ENCODE results near the gene ARHGEF3. TPM values are rescaled to one million over a fixed set of nuclear protein-coding genes. Genes with fewer than 3 reads are reported as not detected.

The ARHGEF3 gene
- total RNA-seq, 1 experiment from 2014 or later, result 4.4 TPM

- H2BK20ac ChIP-seq (ENCODE audit: low read depth, low read length, poor library complexity, severe bottlenecking), result no peak overlapping the region
- H4K20me1 ChIP-seq (ENCODE audit: control insufficient read depth, insufficient read depth, insufficient read length), result no peaks in the 10 kb centered on the region
- H2BK15ac ChIP-seq (ENCODE audit: low read depth, low read length), result no peak overlapping the region
- no peak overlapping the region for H4K5ac ChIP-seq (ENCODE audit: insufficient read length, low read depth, low read length)
- H4K8ac ChIP-seq (replicated peaks; ENCODE audit: insufficient read length, low read depth, low read length), result no peak overlapping the region
- no peak overlapping the region for H2BK5ac ChIP-seq (ENCODE audit: insufficient read length, low read length)
- H4K91ac ChIP-seq (ENCODE audit: insufficient read length, low read depth, low read length), result no peak overlapping the region
- H3K36me3 Mint-ChIP-seq (ENCODE audit: insufficient read depth in 1 of 3, low read depth in 3 of 3), result peaks cover 0 to 8% (median 4%) of the 10 kb centered on the region in 3 experiments; a peak in 2 of 7 replicates
- no peaks in the 10 kb centered on the region for H3K79me1 ChIP-seq (ENCODE audit: insufficient read depth, low read depth, low read length, poor library complexity, severe bottlenecking)
- no peak overlapping the region for H3K4me2 ChIP-seq (ENCODE audit: insufficient read depth, insufficient read length, low read length)
- no peak overlapping the region for H3K27ac Mint-ChIP-seq
- H3K27me3 Mint-ChIP-seq (ENCODE audit: low read depth), result peaks cover 18% of the 10 kb centered on the region
- DNase-seq, result no peak
- no peak overlapping the region for H2AK5ac ChIP-seq (ENCODE audit: insufficient read length, low read length)
- no peaks in the 10 kb centered on the region for H3K4me1 ChIP-seq (ENCODE audit: insufficient read depth, low read length)
- H3K23ac ChIP-seq (ENCODE audit: insufficient read length, low read depth, low read length), result no peak overlapping the region
- H3K9me3 ChIP-seq (ENCODE audit: control insufficient read depth, low read depth, low read length), result no peaks in the 10 kb centered on the region
- no peak overlapping the region for H3K56ac ChIP-seq (ENCODE audit: insufficient read length, low read depth, low read length)
- no peak overlapping the region for H3K18ac ChIP-seq (ENCODE audit: insufficient read length, low read depth, low read length)
- no peaks in the 10 kb centered on the region for H3K27me3 ChIP-seq (ENCODE audit: insufficient read depth, low read length)
- no peaks in the 10 kb centered on the region for H3K23me2 ChIP-seq (ENCODE audit: insufficient read length, low read depth, low read length, poor library complexity, severe bottlenecking)
- H3K9ac ChIP-seq (ENCODE audit: extremely low read depth, insufficient read length, low read length), result no peak overlapping the region
- no peak overlapping the region for H3T11ph ChIP-seq (ENCODE audit: low read length)
- H3K9me3 Mint-ChIP-seq, result peaks cover 7 to 9% of the 10 kb centered on the region in 2 experiments; a peak in 3 of 5 replicates
- H3K27ac ChIP-seq (ENCODE audit: insufficient read length, low read depth, low read length), result no peak overlapping the region
- H3K4me1 Mint-ChIP-seq, result peaks cover 25 to 28% of the 10 kb centered on the region in 2 experiments
- no peak overlapping the region for H2BK12ac ChIP-seq (ENCODE audit: insufficient read length, low read depth, low read length)
- no peak overlapping the region for H2AFZ ChIP-seq (ENCODE audit: low read length)
- TF ChIP-seq CTCF (conservative IDR thresholded peaks at IDR 0.05), result no peak
- no peak overlapping the region for H3K14ac ChIP-seq (ENCODE audit: insufficient read depth, low read length)
- no peak overlapping the region for H3K4me3 Mint-ChIP-seq
- no peaks in the 10 kb centered on the region for H3K79me2 ChIP-seq (ENCODE audit: insufficient read depth, low read length)
- H3K4ac ChIP-seq (ENCODE audit: low read depth, low read length), result no peak overlapping the region
- whole genome bisulfite sequencing (ENCODE audit: extremely low coverage, insufficient read length, low lambda C conversion rate), result no CpG with 5 or more reads among the region's 3 CpGs
- H2BK120ac ChIP-seq (ENCODE audit: low read depth, low read length, poor library complexity, severe bottlenecking), result no peak overlapping the region
These were observed 42.2 kb downstream of the ARHGEF3 start for GRCh38 chr3:56759532-56759931.
